ENCODE data around the gene CSK. TPM values are rescaled to one million over a fixed set of nuclear protein-coding genes. Genes with fewer than 3 reads are reported as not detected.

Gene CSK
- total and polyA plus RNA-seq, 2 experiments from 2014 or later, result 16.9 to 19.1 TPM

- no peak overlapping the region for H3K4me3 ChIP-seq
- no peaks in the 10 kb centered on the region for H3K4me1 ChIP-seq (ENCODE audit: insufficient read depth)
- no peaks in the 10 kb centered on the region for H3K9me2 ChIP-seq (replicated peaks; ENCODE audit: insufficient read depth)
- H3K9me3 ChIP-seq (ENCODE audit: low read depth), result no peaks in the 10 kb centered on the region
- TF ChIP-seq EZH2 (IDR thresholded peaks at IDR 0.05; ENCODE audit: borderline replicate concordance), result no peak
- DNase-seq (ENCODE audit: low spot score), result no peak
- H4K20me1 ChIP-seq (ENCODE audit: insufficient read depth, poor library complexity, severe bottlenecking), result no peaks in the 10 kb centered on the region
- WGBS (ENCODE audit: low lambda C conversion rate, missing lambda C conversion rate), result 99% methylated on average over 4 of the region's 4 CpGs
- no peak overlapping the region for H2AFZ ChIP-seq
- peaks cover 17% of the 10 kb centered on the region for H3K27me3 ChIP-seq
- H3K27ac ChIP-seq, result no peak overlapping the region
- H3K4me2 ChIP-seq, result no peak overlapping the region
- H3K79me2 ChIP-seq, result no peaks in the 10 kb centered on the region
- H3K36me3 ChIP-seq (replicated peaks; ENCODE audit: insufficient read depth, low read depth), result no peaks in the 10 kb centered on the region
Measured at GRCh38 chr15:74822233-74822632, 40.4 kb downstream of the CSK start.

DNA sequence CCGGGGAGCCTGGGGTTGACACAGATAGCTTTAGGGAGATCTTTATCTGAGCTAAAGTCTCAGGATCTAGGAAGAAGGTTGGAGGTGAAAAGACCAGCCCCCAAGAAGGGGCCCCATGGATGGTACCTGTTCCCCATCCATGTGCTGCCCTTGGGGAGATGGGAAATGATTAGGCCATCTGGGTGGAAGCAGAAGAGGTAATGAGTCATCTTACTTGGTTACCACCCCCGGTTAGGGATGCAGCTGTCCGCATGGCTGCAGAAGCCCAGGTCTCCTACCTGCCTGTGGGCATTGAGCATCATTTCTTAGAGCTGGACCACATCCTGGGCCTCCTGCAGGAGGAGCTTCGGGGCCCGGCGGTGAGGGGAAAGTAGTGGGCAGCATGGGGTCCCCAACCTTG, 41.4 kb downstream of the CSK start:
- Histone ChIP-seq H3K27ac (no peak overlapping the region), H3K4me2 (no peak overlapping the region), H3K4me1 (ENCODE audit: insufficient read depth) (no peaks in the 10 kb centered on the region), H2AFZ (no peak overlapping the region), H3K79me2 (no peaks in the 10 kb centered on the region), H3K27me3 (peaks cover 28% of the 10 kb centered on the region), H3K36me3 (replicated peaks; ENCODE audit: insufficient read depth, low read depth) (no peaks in the 10 kb centered on the region), H3K9me2 (replicated peaks; ENCODE audit: insufficient read depth) (no peaks in the 10 kb centered on the region), H4K20me1 (ENCODE audit: insufficient read depth, poor library complexity, severe bottlenecking) (no peaks in the 10 kb centered on the region), H3K4me3 (no peak overlapping the region), H3K9me3 (ENCODE audit: low read depth) (no peaks in the 10 kb centered on the region)
- DNase-seq (ENCODE audit: low spot score), result no peak
- WGBS (ENCODE audit: low lambda C conversion rate, missing lambda C conversion rate), result 75% methylated on average over 6 of the region's 6 CpGs
- TF ChIP-seq CTCF (IDR thresholded peaks at IDR 0.05; ENCODE audit: poor library complexity), result no peak
- no peak for TF ChIP-seq EZH2 (IDR thresholded peaks at IDR 0.05; ENCODE audit: borderline replicate concordance)
- no peak for TF ChIP-seq EZH2phosphoT487 (IDR thresholded peaks at IDR 0.05; ENCODE audit: low read depth, severe bottlenecking, unreplicated experiment)

DNA sequence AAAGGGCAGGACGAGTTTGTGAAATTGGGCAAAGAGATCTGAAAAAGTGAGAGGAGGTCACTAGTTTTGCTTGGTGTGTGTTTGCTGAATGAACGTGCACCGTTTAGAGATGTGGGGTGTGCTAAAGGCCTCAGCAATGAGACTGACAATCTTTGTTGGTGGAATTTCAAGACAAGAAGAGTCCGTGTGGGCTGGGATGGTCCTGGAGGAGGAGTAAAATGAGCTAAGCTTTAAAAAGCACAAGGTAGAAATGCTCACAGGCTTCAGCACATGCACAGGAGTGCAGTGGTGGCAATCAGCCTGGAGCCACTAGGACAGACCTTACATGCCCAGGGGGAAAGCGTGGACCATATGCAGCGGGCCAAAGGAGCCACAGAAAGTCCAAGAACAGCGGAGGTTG, 43.1 kb downstream of the CSK start:
- no peak overlapping the region for H3K27ac ChIP-seq
- WGBS (ENCODE audit: low lambda C conversion rate, missing lambda C conversion rate), result 80% methylated on average over 7 of the region's 7 CpGs
- H3K36me3 ChIP-seq (replicated peaks; ENCODE audit: insufficient read depth, low read depth), result no peaks in the 10 kb centered on the region
- no peak for TF ChIP-seq EZH2phosphoT487 (IDR thresholded peaks at IDR 0.05; ENCODE audit: low read depth, severe bottlenecking, unreplicated experiment)
- TF ChIP-seq CTCF (IDR thresholded peaks at IDR 0.05; ENCODE audit: poor library complexity), result no peak
- no peak for TF ChIP-seq EZH2 (IDR thresholded peaks at IDR 0.05; ENCODE audit: borderline replicate concordance)
- H3K79me2 ChIP-seq, result no peaks in the 10 kb centered on the region
- no peaks in the 10 kb centered on the region for H3K9me3 ChIP-seq (ENCODE audit: low read depth)
- H3K27me3 ChIP-seq, result peaks cover 41% of the 10 kb centered on the region
- H4K20me1 ChIP-seq (ENCODE audit: insufficient read depth, poor library complexity, severe bottlenecking), result no peaks in the 10 kb centered on the region
- no peaks in the 10 kb centered on the region for H3K9me2 ChIP-seq (replicated peaks; ENCODE audit: insufficient read depth)
- no peak overlapping the region for H3K4me3 ChIP-seq
- H3K4me2 ChIP-seq, result no peak overlapping the region
- no peaks in the 10 kb centered on the region for H3K4me1 ChIP-seq (ENCODE audit: insufficient read depth)
- DNase-seq (ENCODE audit: low spot score), result no peak
- H2AFZ ChIP-seq, result no peak overlapping the region

GRCh38 chr15:74825866-74826265, 44.0 kb downstream of the CSK start:
- Histone ChIP-seq H3K27ac (no peak overlapping the region), H3K9me3 (ENCODE audit: low read depth) (no peaks in the 10 kb centered on the region), H3K36me3 (replicated peaks; ENCODE audit: insufficient read depth, low read depth) (no peaks in the 10 kb centered on the region), H2AFZ (no peak overlapping the region), H3K4me2 (peak overlapping the region; percentile 67), H3K4me3 (no peak overlapping the region), H3K79me2 (no peaks in the 10 kb centered on the region), H4K20me1 (ENCODE audit: insufficient read depth, poor library complexity, severe bottlenecking) (no peaks in the 10 kb centered on the region), H3K27me3 (peaks cover 41% of the 10 kb centered on the region), H3K9me2 (replicated peaks; ENCODE audit: insufficient read depth) (no peaks in the 10 kb centered on the region), H3K4me1 (ENCODE audit: insufficient read depth) (no peaks in the 10 kb centered on the region)
- DNase-seq (ENCODE audit: low spot score), result no peak
- TF ChIP-seq CTCF (IDR thresholded peaks at IDR 0.05; ENCODE audit: poor library complexity), result no peak
- TF ChIP-seq EZH2phosphoT487 (IDR thresholded peaks at IDR 0.05; ENCODE audit: low read depth, severe bottlenecking, unreplicated experiment), result no peak
- no peak for TF ChIP-seq EZH2 (IDR thresholded peaks at IDR 0.05; ENCODE audit: borderline replicate concordance)
- 73% methylated on average over 10 of the region's 10 CpGs for WGBS (ENCODE audit: low lambda C conversion rate, missing lambda C conversion rate)

Measured in hepatocyte (in vitro differentiated cells).